ENCODE data around the gene UGT2B10. TPM values are rescaled to one million over a fixed set of nuclear protein-coding genes. Genes with fewer than 3 reads are reported as not detected.
"Not testable (repeated sequence)": the region's sequence is repeated elsewhere in the genome, so short reads cannot be mapped to it uniquely, and the experiment has no call there.

UGT2B10 gene
- total RNA-seq, 1 donor from 2014 or later, result not detected

GRCh38 chr4:68803013-68803412 lies 12.8 kb upstream of the UGT2B10 start:
- no peak overlapping the region for H3K27ac Mint-ChIP-seq (ENCODE audit: unreplicated experiment)
- H3K9me3 Mint-ChIP-seq (ENCODE audit: low read depth), result peaks cover 3% of the 10 kb centered on the region
- peaks cover 3% of the 10 kb centered on the region for H3K27me3 Mint-ChIP-seq (ENCODE audit: low read depth)
- no peaks in the 10 kb centered on the region for H3K36me3 Mint-ChIP-seq (ENCODE audit: low read depth)
- no peak overlapping the region for H3K4me3 Mint-ChIP-seq (ENCODE audit: unreplicated experiment)
- no peaks in the 10 kb centered on the region for H3K4me1 Mint-ChIP-seq (ENCODE audit: low read depth)
- DNase-seq (ENCODE audit: low spot score), result no peak
- TF ChIP-seq CTCF (IDR thresholded peaks at IDR 0.05), result no peak

- no peak for DNase-seq (ENCODE audit: low spot score)
These were observed 7.7 kb upstream of the UGT2B10 start for GRCh38 chr4:68808060-68808459.

GRCh38 chr4:68810919-68811318 lies 4.9 kb upstream of the UGT2B10 start:
- H3K27me3 Mint-ChIP-seq (ENCODE audit: low read depth), result peaks cover 1% of the 10 kb centered on the region
- no peak overlapping the region for H3K27ac Mint-ChIP-seq (ENCODE audit: unreplicated experiment)
- no peaks in the 10 kb centered on the region for H3K36me3 Mint-ChIP-seq (ENCODE audit: low read depth)
- H3K4me3 Mint-ChIP-seq (ENCODE audit: unreplicated experiment), result no peak overlapping the region
- no peak for DNase-seq (ENCODE audit: low spot score)
- no peak for TF ChIP-seq CTCF (IDR thresholded peaks at IDR 0.05)
- H3K4me1 Mint-ChIP-seq (ENCODE audit: low read depth), result no peaks in the 10 kb centered on the region
- peaks cover 3% of the 10 kb centered on the region for H3K9me3 Mint-ChIP-seq (ENCODE audit: low read depth)

More at GRCh38 chr4:68808060-68808459, 7.7 kb upstream of the UGT2B10 start:
- TF ChIP-seq CTCF (IDR thresholded peaks at IDR 0.05), result no peak
- H3K36me3 Mint-ChIP-seq (ENCODE audit: low read depth), result no peaks in the 10 kb centered on the region
- H3K9me3 Mint-ChIP-seq (ENCODE audit: low read depth), result peaks cover 3% of the 10 kb centered on the region
- H3K4me1 Mint-ChIP-seq (ENCODE audit: low read depth), result no peaks in the 10 kb centered on the region
- H3K27me3 Mint-ChIP-seq (ENCODE audit: low read depth), result peaks cover 1% of the 10 kb centered on the region
- H3K27ac Mint-ChIP-seq (ENCODE audit: unreplicated experiment), result no peak overlapping the region
- no peak overlapping the region for H3K4me3 Mint-ChIP-seq (ENCODE audit: unreplicated experiment)

GRCh38 chr4:68816410-68817265 lies 844 bp downstream of the UGT2B10 start:
- H3K36me3 Mint-ChIP-seq (ENCODE audit: low read depth); H3K9me3 Mint-ChIP-seq (ENCODE audit: low read depth); DNase-seq (ENCODE audit: low spot score); H3K4me1 Mint-ChIP-seq (ENCODE audit: low read depth); H3K27ac Mint-ChIP-seq (ENCODE audit: unreplicated experiment); H3K27me3 Mint-ChIP-seq (ENCODE audit: low read depth); H3K4me3 Mint-ChIP-seq (ENCODE audit: unreplicated experiment): not testable (repeated sequence)

GRCh38 chr4:68817386-68817785 lies 1.6 kb downstream of the UGT2B10 start:
- no peak for DNase-seq (ENCODE audit: low spot score)
- TF ChIP-seq CTCF (IDR thresholded peaks at IDR 0.05), result no peak
- Mint-ChIP-seq H3K4me1 (ENCODE audit: low read depth) (no peaks in the 10 kb centered on the region), H3K27me3 (ENCODE audit: low read depth) (peaks cover 3% of the 10 kb centered on the region), H3K27ac (ENCODE audit: unreplicated experiment) (no peak overlapping the region), H3K36me3 (ENCODE audit: low read depth) (no peaks in the 10 kb centered on the region), H3K4me3 (ENCODE audit: unreplicated experiment) (no peak overlapping the region), H3K9me3 (ENCODE audit: low read depth) (no peaks in the 10 kb centered on the region)

- H3K4me1 Mint-ChIP-seq (ENCODE audit: low read depth); H3K9me3 Mint-ChIP-seq (ENCODE audit: low read depth): not testable (repeated sequence)
These were observed 2.3 kb downstream of the UGT2B10 start for GRCh38 chr4:68818030-68818462.

More at GRCh38 chr4:68818030-68818462, 2.3 kb downstream of the UGT2B10 start:
- not testable (repeated sequence) for DNase-seq (ENCODE audit: low spot score); H3K36me3 Mint-ChIP-seq (ENCODE audit: low read depth); H3K4me3 Mint-ChIP-seq (ENCODE audit: unreplicated experiment); H3K27ac Mint-ChIP-seq (ENCODE audit: unreplicated experiment); H3K27me3 Mint-ChIP-seq (ENCODE audit: low read depth)
